GM23338 (cell line): ENCODE measurements around the gene PAQR9. TPM values are rescaled to one million over a fixed set of nuclear protein-coding genes. Genes with fewer than 3 reads are reported as not detected.

Source experiments
- ATAC-seq: fragments of 200-7000 bp; cut with Tn5 transposase; 3 replicates; pipeline ENCODE4 v1.9.1; 2020
- DNase-seq: peaks from one replicate; pipeline ENCODE4 v3.0.0-alpha.2; 2015; ENCODE audit warnings: low spot score
- H2AFZ ChIP-seq: fragments of 200-600 bp; sonication (generic); 2 replicates; pipeline ENCODE4 v1.8.0; 2016; ENCODE audit warnings: antibody characterized with exemption, mild to moderate bottlenecking, moderate library complexity
- H3F3A ChIP-seq: fragments of 200-600 bp; sonication (generic); replicated peaks from 2 replicates; pipeline ENCODE4 v1.8.0; 2017; ENCODE audit warnings: antibody characterized with exemption, mixed run types, low read depth
- H3K27ac ChIP-seq: fragments of 200-600 bp; sonication (generic); 2 replicates; pipeline ENCODE4 v1.6.1; 2016; ENCODE audit warnings: low read depth
- H3K27me3 ChIP-seq: fragments of 200-600 bp; sonication (generic); 2 replicates; pipeline ENCODE4 v1.8.0; 2016; ENCODE audit warnings: mild to moderate bottlenecking, mixed run types, moderate library complexity; ENCODE audit not compliant: insufficient read depth
- H3K36me3 ChIP-seq: fragments of 200-600 bp; sonication (generic); 2 replicates; pipeline ENCODE4 v1.8.0; 2016; ENCODE audit warnings: mild to moderate bottlenecking; ENCODE audit not compliant: insufficient read depth
- H3K4me1 ChIP-seq: fragments of 200-600 bp; sonication (generic); 2 replicates; pipeline ENCODE4 v1.8.0; 2016; ENCODE audit warnings: mild to moderate bottlenecking, moderate library complexity; ENCODE audit not compliant: insufficient read depth
- H3K4me2 ChIP-seq: fragments of 200-600 bp; sonication (generic); 2 replicates; pipeline ENCODE4 v1.7.1; 2017; ENCODE audit warnings: mixed run types
- H3K4me3 ChIP-seq: fragments of 200-600 bp; sonication (generic); 2 replicates; pipeline ENCODE4 v1.6.1; 2016; ENCODE audit warnings: mixed run types
- H3K79me2 ChIP-seq: fragments of 200-600 bp; sonication (generic); replicated peaks from 2 replicates; pipeline ENCODE4 v1.8.0; 2017; ENCODE audit warnings: mild to moderate bottlenecking; ENCODE audit not compliant: insufficient read depth
- H3K9me2 ChIP-seq: fragments of 200-600 bp; sonication (generic); 2 replicates; pipeline ENCODE4 v1.8.0; 2017; ENCODE audit not compliant: insufficient read depth
- H4K20me1 ChIP-seq: fragments of 200-600 bp; sonication (generic); replicated peaks from 2 replicates; pipeline ENCODE4 v1.8.0; 2017; ENCODE audit warnings: mild to moderate bottlenecking; ENCODE audit not compliant: insufficient read depth
- H3K27ac Mint-ChIP-seq: 2 replicates; pipeline ENCODE4 v1.8.0; 2020; ENCODE audit warnings: inconsistent platforms, mild to moderate bottlenecking, moderate library complexity, mixed read lengths
- H3K27me3 Mint-ChIP-seq: 3 replicates; pipeline ENCODE4 v1.8.0; 2022; ENCODE audit warnings: low read depth, mild to moderate bottlenecking, moderate library complexity, mixed read lengths, inconsistent platforms; ENCODE audit not compliant: insufficient read depth, poor library complexity
- H3K36me3 Mint-ChIP-seq: 3 replicates; pipeline ENCODE4 v1.8.0; 2021; ENCODE audit warnings: low read depth, mild to moderate bottlenecking, inconsistent platforms, moderate library complexity, mixed read lengths
- H3K4me1 Mint-ChIP-seq: 3 replicates; pipeline ENCODE4 v1.8.0; 2020; ENCODE audit warnings: mild to moderate bottlenecking, inconsistent platforms, mixed read lengths
- H3K4me3 Mint-ChIP-seq: 3 replicates; pipeline ENCODE4 v1.8.0; 2021; ENCODE audit warnings: moderate library complexity, mild to moderate bottlenecking, inconsistent platforms, mixed read lengths
- H3K9me3 Mint-ChIP-seq: 3 replicates; pipeline ENCODE4 v1.8.0; 2020; ENCODE audit warnings: moderate library complexity, mild to moderate bottlenecking, inconsistent platforms, mixed read lengths
- CREB1 ChIP-seq: fragments of 250-450 bp; sonication (Bioruptor Pico); IDR thresholded peaks from 2 replicates; pipeline ENCODE4 v1.5.0; 2020; ENCODE audit warnings: low read depth, mild to moderate bottlenecking, moderate library complexity
- EZH2 ChIP-seq: fragments of 200-600 bp; sonication (generic); IDR thresholded peaks from one replicate; pipeline ENCODE4 v1.8.0; 2017; ENCODE audit warnings: antibody characterized with exemption, mild to moderate bottlenecking, low read depth; ENCODE audit not compliant: unreplicated experiment
- EZH2phosphoT487 ChIP-seq: fragments of 200-600 bp; sonication (generic); IDR thresholded peaks from one replicate; pipeline ENCODE4 v1.8.1; 2018; ENCODE audit warnings: antibody characterized with exemption; ENCODE audit not compliant: unreplicated experiment
- JUNB ChIP-seq: IDR thresholded peaks from one replicate; pipeline ENCODE4 v1.6.1; 2016; ENCODE audit warnings: antibody characterized with exemption; ENCODE audit not compliant: unreplicated experiment
- NANOG ChIP-seq: IDR thresholded peaks from 2 replicates; pipeline ENCODE4 v1.6.1; 2016; ENCODE audit warnings: antibody characterized with exemption, borderline replicate concordance
- POLR2AphosphoS5 ChIP-seq: IDR thresholded peaks from 2 replicates; pipeline ENCODE4 v1.6.1; 2016; ENCODE audit warnings: antibody characterized with exemption, low read depth
- STAT1 ChIP-seq: IDR thresholded peaks from one replicate; pipeline ENCODE4 v1.6.1; 2016; ENCODE audit warnings: antibody characterized with exemption; ENCODE audit not compliant: unreplicated experiment
- ZNF114 ChIP-seq: fragments of 250-450 bp; sonication (Bioruptor Pico); IDR thresholded peaks from 2 replicates; pipeline ENCODE4 v1.5.0; 2020; ENCODE audit warnings: mild to moderate bottlenecking, moderate library complexity
- ZNF331 ChIP-seq: fragments of 250-450 bp; sonication (Bioruptor Pico); IDR thresholded peaks from 2 replicates; pipeline ENCODE4 v1.5.0; 2020; ENCODE audit warnings: low read depth, mild to moderate bottlenecking, moderate library complexity
- polyA plus RNA-seq: library from polyadenylated mRNA; unstranded; fragments of >200 nt; fragmentation: Nextera tagmentation; extraction: Ambion mirVana; gene quantifications from 2 replicates; pipeline ENCODE4 v1.2.1, GENCODE V29; 2016
- total RNA-seq: library from RNA; depleted of rRNA; stranded (reverse); fragments of >200 nt; shearing (Covaris generic); gene quantifications from 2 replicates; pipeline ENCODE4 v1.2.3, GENCODE V29; 2014
- TF ChIP-seq, protein P1 (sequence below), 2 experiments: fragments of 200-600 bp in 1 of 2; sonication (generic) in 1 of 2; conservative IDR thresholded peaks; 2 replicates each; pipeline versions ENCODE4 v1.5.1 to v1.6.1; 2016 to 2017; ENCODE audit warnings: antibody characterized with exemption in 2 of 2, low read depth in 2 of 2, mild to moderate bottlenecking in 2 of 2, moderate library complexity in 1 of 2
- TF ChIP-seq, protein P2 (sequence below): fragments of 250-450 bp; sonication (Bioruptor Pico); IDR thresholded peaks from 2 replicates; pipeline ENCODE4 v1.5.0; 2020; ENCODE audit warnings: mild to moderate bottlenecking, moderate library complexity

Gene PAQR9
- total and polyA plus RNA-seq, 2 experiments from 2014 or later, result 2.0 to 2.3 TPM

DNA sequence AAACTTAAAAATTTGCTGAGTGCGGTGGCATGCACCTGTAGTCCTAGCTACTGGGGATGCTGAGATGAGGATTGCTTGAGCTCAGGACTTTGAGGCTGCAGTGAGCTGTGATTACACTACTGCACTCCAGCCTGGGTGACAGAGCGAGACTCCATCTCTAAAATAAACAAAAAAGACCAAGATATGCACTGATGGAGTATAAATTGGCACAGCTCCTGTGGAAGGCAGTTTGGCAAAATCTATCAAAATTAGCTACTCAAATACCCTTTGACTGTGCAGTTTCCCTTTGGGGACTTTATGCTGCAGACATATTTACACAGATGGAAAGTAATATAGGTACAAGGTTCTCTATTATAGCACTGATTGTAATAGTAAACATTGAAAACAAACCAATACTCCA, 19.8 kb upstream of the PAQR9 start (continued):
- TF ChIP-seq EZH2, result no peak
- no peak for TF ChIP-seq POLR2AphosphoS5

DNA sequence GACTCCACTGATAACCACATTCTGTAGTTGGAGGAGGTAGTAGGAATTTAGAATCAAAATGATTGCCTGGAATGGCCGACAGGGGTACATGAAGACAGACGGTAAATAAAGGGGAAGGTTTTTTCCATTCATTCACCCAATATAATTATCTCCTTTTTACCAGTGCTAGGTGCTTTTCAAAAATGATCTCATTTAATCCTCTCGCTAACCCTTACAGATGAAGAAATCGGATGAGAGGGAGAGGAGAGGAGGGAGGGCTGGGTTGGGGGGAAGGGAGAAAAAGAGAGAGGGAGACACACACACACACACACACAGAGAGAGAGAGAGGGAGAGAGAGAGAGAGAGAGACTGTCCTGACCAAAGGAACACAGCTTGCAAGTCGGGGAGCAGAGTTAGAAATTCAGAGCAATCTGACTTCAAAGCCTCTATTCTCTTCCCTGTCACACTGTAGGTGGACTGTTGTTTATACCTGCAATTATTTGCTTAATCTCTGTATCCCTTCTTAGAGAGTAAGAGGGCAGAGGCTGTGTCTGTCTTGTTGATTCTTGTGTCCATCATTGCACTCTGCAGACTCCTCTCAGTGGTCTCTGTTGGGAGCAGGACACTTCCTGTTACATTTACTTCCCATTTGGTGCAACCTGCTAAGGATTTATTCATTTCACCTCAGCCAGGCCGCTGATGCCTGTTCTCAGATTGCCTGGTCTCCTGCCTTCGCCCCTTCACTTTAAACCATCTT, 18.7 kb upstream of the PAQR9 start:
- Histone ChIP-seq H3K4me1 (peaks cover 16% of the 10 kb centered on the region), H3K79me2 (no peaks in the 10 kb centered on the region), H3K4me3 (no peak overlapping the region), H3K4me2 (peak overlapping the region; percentile 2; the same call in 1 of the 2 replicates), H4K20me1 (no peaks in the 10 kb centered on the region), H3K27me3 (no peaks in the 10 kb centered on the region), H3F3A (no peaks in the 10 kb centered on the region), H2AFZ (peak overlapping the region; percentile 81), H3K36me3 (no peaks in the 10 kb centered on the region), H3K27ac (no peak overlapping the region), H3K9me2 (no peaks in the 10 kb centered on the region)
- H3K4me3 Mint-ChIP-seq, result peak overlapping the region; percentile 17; the same call in 2 of the 3 replicates
- TF ChIP-seq, protein P1, sequence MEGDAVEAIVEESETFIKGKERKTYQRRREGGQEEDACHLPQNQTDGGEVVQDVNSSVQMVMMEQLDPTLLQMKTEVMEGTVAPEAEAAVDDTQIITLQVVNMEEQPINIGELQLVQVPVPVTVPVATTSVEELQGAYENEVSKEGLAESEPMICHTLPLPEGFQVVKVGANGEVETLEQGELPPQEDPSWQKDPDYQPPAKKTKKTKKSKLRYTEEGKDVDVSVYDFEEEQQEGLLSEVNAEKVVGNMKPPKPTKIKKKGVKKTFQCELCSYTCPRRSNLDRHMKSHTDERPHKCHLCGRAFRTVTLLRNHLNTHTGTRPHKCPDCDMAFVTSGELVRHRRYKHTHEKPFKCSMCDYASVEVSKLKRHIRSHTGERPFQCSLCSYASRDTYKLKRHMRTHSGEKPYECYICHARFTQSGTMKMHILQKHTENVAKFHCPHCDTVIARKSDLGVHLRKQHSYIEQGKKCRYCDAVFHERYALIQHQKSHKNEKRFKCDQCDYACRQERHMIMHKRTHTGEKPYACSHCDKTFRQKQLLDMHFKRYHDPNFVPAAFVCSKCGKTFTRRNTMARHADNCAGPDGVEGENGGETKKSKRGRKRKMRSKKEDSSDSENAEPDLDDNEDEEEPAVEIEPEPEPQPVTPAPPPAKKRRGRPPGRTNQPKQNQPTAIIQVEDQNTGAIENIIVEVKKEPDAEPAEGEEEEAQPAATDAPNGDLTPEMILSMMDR (conservative IDR thresholded peaks at IDR 0.05; ENCODE audit: low read depth in 2 of 2), result peak in 1 of 2 experiments; percentile 34; a peak in 1 of 4 replicates
- TF ChIP-seq ZNF114 (CRISPR knock-in tag) (no peak), STAT1 (no peak), EZH2phosphoT487 (no peak)
- peak; percentile 68 for ATAC-seq
- peaks cover 3% of the 10 kb centered on the region for H3K27me3 Mint-ChIP-seq
- peak overlapping the region; percentile 32; the same call in 1 of the 2 replicates for H3K27ac Mint-ChIP-seq
- peak; percentile 29 for DNase-seq
- H3K36me3 Mint-ChIP-seq, result no peaks in the 10 kb centered on the region
- no peaks in the 10 kb centered on the region for H3K9me3 Mint-ChIP-seq
- peaks cover 22% of the 10 kb centered on the region for H3K4me1 Mint-ChIP-seq

DNA sequence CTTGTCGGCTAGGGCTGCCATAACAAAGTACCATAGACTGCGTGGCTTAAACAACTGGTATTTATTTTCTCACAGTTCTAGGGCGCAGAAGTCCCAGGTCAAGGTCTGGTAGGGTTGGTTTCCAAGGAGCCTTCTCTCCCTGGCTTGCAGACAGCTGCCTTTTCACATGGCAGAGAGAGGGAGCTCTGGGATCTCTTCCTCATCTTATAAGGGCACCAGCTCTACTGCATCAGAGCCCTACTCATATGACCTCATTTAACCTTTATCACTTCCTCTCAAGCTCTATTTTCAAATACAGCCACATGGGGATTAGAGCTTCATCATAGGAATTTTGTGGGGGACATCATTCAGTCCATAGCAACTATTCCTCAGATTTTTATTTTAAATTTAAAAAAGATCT, 17.6 kb upstream of the PAQR9 start:
- H3F3A ChIP-seq, result no peaks in the 10 kb centered on the region
- Mint-ChIP-seq H3K27ac (no peak overlapping the region), H3K4me3 (no peak overlapping the region), H3K27me3 (peaks cover 5% of the 10 kb centered on the region), H3K9me3 (no peaks in the 10 kb centered on the region), H3K36me3 (no peaks in the 10 kb centered on the region), H3K4me1 (peaks cover 22% of the 10 kb centered on the region)
- H3K27me3 ChIP-seq, result no peaks in the 10 kb centered on the region
- H3K79me2 ChIP-seq, result no peaks in the 10 kb centered on the region
- no peak overlapping the region for H3K4me3 ChIP-seq
- no peak overlapping the region for H3K27ac ChIP-seq
- DNase-seq, result peak; percentile 54
- peaks cover 16% of the 10 kb centered on the region for H3K4me1 ChIP-seq
- no peaks in the 10 kb centered on the region for H3K9me2 ChIP-seq
- H3K4me2 ChIP-seq, result no peak overlapping the region
- H3K36me3 ChIP-seq, result no peaks in the 10 kb centered on the region
- ATAC-seq, result peak; percentile 94
- H2AFZ ChIP-seq, result no peak overlapping the region
- H4K20me1 ChIP-seq, result no peaks in the 10 kb centered on the region
- no peak for TF ChIP-seq JUNB
- TF ChIP-seq EZH2, result no peak
- TF ChIP-seq STAT1, result no peak
- no peak for TF ChIP-seq ZNF114 (CRISPR knock-in tag)
- TF ChIP-seq, protein P2, sequence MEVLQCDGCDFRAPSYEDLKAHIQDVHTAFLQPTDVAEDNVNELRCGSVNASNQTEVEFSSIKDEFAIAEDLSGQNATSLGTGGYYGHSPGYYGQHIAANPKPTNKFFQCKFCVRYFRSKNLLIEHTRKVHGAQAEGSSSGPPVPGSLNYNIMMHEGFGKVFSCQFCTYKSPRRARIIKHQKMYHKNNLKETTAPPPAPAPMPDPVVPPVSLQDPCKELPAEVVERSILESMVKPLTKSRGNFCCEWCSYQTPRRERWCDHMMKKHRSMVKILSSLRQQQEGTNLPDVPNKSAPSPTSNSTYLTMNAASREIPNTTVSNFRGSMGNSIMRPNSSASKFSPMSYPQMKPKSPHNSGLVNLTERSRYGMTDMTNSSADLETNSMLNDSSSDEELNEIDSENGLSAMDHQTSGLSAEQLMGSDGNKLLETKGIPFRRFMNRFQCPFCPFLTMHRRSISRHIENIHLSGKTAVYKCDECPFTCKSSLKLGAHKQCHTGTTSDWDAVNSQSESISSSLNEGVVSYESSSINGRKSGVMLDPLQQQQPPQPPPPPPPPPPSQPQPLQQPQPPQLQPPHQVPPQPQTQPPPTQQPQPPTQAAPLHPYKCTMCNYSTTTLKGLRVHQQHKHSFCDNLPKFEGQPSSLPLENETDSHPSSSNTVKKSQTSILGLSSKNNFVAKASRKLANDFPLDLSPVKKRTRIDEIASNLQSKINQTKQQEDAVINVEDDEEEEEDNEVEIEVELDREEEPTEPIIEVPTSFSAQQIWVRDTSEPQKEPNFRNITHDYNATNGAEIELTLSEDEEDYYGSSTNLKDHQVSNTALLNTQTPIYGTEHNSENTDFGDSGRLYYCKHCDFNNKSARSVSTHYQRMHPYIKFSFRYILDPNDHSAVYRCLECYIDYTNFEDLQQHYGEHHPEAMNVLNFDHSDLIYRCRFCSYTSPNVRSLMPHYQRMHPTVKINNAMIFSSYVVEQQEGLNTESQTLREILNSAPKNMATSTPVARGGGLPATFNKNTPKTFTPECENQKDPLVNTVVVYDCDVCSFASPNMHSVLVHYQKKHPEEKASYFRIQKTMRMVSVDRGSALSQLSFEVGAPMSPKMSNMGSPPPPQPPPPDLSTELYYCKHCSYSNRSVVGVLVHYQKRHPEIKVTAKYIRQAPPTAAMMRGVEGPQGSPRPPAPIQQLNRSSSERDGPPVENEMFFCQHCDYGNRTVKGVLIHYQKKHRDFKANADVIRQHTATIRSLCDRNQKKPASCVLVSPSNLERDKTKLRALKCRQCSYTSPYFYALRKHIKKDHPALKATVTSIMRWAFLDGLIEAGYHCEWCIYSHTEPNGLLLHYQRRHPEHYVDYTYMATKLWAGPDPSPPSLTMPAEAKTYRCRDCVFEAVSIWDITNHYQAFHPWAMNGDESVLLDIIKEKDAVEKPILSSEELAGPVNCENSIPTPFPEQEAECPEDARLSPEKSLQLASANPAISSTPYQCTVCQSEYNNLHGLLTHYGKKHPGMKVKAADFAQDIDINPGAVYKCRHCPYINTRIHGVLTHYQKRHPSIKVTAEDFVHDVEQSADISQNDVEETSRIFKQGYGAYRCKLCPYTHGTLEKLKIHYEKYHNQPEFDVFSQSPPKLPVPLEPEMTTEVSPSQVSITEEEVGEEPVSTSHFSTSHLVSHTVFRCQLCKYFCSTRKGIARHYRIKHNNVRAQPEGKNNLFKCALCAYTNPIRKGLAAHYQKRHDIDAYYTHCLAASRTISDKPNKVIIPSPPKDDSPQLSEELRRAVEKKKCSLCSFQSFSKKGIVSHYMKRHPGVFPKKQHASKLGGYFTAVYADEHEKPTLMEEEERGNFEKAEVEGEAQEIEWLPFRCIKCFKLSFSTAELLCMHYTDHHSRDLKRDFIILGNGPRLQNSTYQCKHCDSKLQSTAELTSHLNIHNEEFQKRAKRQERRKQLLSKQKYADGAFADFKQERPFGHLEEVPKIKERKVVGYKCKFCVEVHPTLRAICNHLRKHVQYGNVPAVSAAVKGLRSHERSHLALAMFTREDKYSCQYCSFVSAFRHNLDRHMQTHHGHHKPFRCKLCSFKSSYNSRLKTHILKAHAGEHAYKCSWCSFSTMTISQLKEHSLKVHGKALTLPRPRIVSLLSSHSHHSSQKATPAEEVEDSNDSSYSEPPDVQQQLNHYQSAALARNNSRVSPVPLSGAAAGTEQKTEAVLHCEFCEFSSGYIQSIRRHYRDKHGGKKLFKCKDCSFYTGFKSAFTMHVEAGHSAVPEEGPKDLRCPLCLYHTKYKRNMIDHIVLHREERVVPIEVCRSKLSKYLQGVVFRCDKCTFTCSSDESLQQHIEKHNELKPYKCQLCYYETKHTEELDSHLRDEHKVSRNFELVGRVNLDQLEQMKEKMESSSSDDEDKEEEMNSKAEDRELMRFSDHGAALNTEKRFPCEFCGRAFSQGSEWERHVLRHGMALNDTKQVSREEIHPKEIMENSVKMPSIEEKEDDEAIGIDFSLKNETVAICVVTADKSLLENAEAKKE (CRISPR knock-in tag), result peak; percentile 42; the same call in 1 of the 2 replicates
- TF ChIP-seq CREB1 (CRISPR knock-in tag), result no peak
- no peak for TF ChIP-seq ZNF331 (CRISPR knock-in tag)
- no peak for TF ChIP-seq NANOG
